ENCODE data around the gene ESF1. TPM values are rescaled to one million over a fixed set of nuclear protein-coding genes. Genes with fewer than 3 reads are reported as not detected.
A peak's percentile ranks its signal among the peaks of the same experiment; 100 is the strongest.

Gene ESF1
- total and polyA plus RNA-seq, 7 donors, result 7.2 to 20.5 (median 14.0) TPM

DNA sequence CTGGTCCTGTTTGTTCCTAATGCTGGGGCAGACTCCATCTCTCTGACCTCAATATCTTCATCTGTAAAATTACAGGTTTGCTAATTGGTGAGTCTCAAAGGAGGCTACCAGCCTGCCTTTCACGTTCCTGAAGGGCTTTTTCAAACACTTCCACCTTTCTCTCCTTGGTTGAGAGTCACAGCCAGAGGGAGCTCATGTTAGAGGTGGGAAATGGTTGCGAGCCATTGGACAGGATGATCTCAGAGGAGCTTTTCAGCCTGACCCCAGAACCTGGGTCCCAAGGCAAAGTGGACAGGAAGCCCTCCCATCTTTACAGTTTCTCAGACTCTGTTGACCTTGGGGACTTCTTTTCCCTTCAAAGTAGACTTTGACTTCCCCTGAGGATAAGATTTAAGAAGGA is 37.7 kb upstream of the ESF1 start:
- WGBS, 2 donors, result 66 to 80% methylated on average over 2 of the region's 2 CpGs
- intact Hi-C loops (cut with DNase I), result loop anchor here (5.0 kb wide), 1 partner anchor 60 kb away; no protein-coding TSS in a partner anchor

DNA sequence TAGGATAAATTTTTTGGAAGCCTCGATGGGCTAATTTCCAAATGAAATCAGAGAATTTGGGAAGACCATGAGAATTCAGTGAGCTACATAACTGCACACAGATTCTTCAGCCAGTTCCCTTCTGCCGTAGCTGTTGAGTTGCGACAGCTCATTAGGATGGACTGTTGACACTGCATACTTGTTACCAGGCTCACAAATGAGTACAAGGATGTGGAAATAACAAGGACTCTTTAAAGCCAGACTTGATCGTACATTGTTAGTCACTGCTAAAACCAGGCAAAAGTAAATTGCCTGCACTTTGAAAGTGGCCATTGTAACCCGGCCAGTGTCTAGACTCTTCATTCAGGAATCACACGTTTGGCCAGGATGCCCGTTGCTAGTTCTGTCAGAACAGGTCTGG is 37.2 kb upstream of the ESF1 start:
- peaks cover 0 to 19% (median 11%) of the 10 kb centered on the region in 4 donors for H3K36me3 ChIP-seq
- no peaks in the 10 kb centered on the region for H3K27me3 ChIP-seq
- TF ChIP-seq POLR2A (IDR thresholded peaks at IDR 0.05) (no peak), POLR2AphosphoS5 (IDR thresholded peaks at IDR 0.05) (no peak), EP300 (IDR thresholded peaks at IDR 0.05) (no peak)
- TF ChIP-seq, protein P1, sequence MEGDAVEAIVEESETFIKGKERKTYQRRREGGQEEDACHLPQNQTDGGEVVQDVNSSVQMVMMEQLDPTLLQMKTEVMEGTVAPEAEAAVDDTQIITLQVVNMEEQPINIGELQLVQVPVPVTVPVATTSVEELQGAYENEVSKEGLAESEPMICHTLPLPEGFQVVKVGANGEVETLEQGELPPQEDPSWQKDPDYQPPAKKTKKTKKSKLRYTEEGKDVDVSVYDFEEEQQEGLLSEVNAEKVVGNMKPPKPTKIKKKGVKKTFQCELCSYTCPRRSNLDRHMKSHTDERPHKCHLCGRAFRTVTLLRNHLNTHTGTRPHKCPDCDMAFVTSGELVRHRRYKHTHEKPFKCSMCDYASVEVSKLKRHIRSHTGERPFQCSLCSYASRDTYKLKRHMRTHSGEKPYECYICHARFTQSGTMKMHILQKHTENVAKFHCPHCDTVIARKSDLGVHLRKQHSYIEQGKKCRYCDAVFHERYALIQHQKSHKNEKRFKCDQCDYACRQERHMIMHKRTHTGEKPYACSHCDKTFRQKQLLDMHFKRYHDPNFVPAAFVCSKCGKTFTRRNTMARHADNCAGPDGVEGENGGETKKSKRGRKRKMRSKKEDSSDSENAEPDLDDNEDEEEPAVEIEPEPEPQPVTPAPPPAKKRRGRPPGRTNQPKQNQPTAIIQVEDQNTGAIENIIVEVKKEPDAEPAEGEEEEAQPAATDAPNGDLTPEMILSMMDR (IDR thresholded peaks at IDR 0.05), result no peak
- H3K4me3 ChIP-seq, result no peak overlapping the region
- peaks cover 0 to 7% (median 2%) of the 10 kb centered on the region in 4 donors for H3K4me1 ChIP-seq
- H3K9me3 ChIP-seq, result no peaks in the 10 kb centered on the region
- WGBS, 2 donors, result 91 to 92% methylated on average over 7 of the region's 7 CpGs
- no peak overlapping the region for H3K27ac ChIP-seq
- intact Hi-C loops (cut with DNase I), result loop anchor here (2.0 to 5.0 kb wide), 2 partner anchors 60 to 129 kb away; no protein-coding TSS in a partner anchor
- DNase-seq, result no peak

More for the DNA sequence above, 37.7 kb upstream of the ESF1 start:
- Histone ChIP-seq H3K4me3 (no peak overlapping the region), H3K4me1 (peaks cover 0 to 7% (median 2%) of the 10 kb centered on the region in 4 donors), H3K27me3 (no peaks in the 10 kb centered on the region), H3K36me3 (peaks cover 0 to 13% (median 6%) of the 10 kb centered on the region in 4 donors), H3K9me3 (no peaks in the 10 kb centered on the region), H3K27ac (no peak overlapping the region)
- TF ChIP-seq, protein P1 (IDR thresholded peaks at IDR 0.05), result no peak
- TF ChIP-seq EP300 (IDR thresholded peaks at IDR 0.05) (no peak), POLR2A (IDR thresholded peaks at IDR 0.05) (no peak), POLR2AphosphoS5 (IDR thresholded peaks at IDR 0.05) (no peak)
- DNase-seq, result no peak

DNA sequence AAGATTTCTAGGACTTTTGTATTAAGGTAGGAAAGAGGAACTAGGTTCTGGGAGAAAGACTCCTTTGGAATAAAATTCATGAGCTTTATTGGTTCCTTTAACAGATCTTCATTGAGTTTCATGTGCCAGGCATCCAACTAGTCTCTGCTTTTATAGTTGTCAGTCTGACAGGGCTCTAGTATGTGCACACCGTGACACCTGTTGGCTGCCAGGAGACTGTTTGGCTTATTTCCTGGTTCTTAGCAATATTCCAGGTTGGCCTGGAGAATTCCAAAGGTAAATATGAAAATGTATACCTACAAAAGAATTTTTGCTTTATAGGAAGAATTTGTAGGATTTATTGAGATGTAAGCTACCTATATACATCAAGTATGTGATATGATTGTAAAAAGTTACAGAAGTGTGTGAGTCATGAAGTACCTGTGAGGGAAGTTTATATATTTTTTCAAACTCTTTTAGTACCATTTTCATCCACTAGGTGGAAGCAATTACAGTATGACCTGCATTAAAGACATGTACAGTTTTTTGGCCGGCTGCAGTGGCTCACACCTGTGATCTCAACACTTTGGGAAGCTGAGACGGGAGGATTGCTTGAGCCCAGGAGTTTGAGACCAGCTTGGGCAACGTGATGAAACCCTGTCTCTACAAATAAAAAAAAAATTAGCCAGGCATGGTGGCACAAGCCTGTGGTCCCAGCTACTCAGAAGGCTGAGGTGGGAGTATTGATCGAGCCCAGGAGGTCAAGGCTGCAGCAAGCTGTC is 35.3 kb upstream of the ESF1 start:
- Histone ChIP-seq H3K9me3 (no peaks in the 10 kb centered on the region), H3K27ac (no peak overlapping the region), H3K27me3 (no peaks in the 10 kb centered on the region), H3K4me3 (no peak overlapping the region), H3K4me1 (peaks cover 0 to 4% (median 0%) of the 10 kb centered on the region in 4 donors), H3K36me3 (peaks cover 0 to 37% (median 21%) of the 10 kb centered on the region in 4 donors)
- 26 to 37% methylated on average over 5 of the region's 5 CpGs for whole genome bisulfite sequencing, 2 donors
- TF ChIP-seq, protein P1 (IDR thresholded peaks at IDR 0.05), result peak; percentile 70 to 73 (median 72)
- TF ChIP-seq POLR2AphosphoS5 (IDR thresholded peaks at IDR 0.05), result peak in 1 of 4 donors; percentile 46
- TF ChIP-seq EP300 (IDR thresholded peaks at IDR 0.05), result no peak
- TF ChIP-seq POLR2A (IDR thresholded peaks at IDR 0.05), result no peak
- intact Hi-C loops (cut with DNase I), result loop anchor here (1.0 to 5.0 kb wide), 3 partner anchors 62 to 234 kb away; no protein-coding TSS in a partner anchor
- peak; percentile 77 for DNase-seq

DNA sequence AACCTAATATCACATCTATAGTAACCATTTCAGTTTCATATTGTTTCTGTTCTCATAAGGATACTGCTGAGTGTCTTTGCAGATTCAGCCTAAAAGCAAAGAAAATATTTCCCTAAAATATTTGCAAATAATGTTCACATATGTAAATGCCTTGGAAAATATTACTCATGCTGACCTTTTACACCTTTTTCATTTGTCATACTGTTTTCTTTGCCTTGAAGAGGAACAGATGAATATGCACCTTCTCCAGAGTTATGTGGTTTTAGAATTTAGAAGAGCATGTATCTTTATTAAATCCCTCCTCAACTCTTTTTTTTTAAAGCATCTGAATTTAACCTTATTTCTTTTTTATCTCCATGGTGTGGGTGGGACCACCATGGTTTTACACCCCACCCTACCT is 32.6 kb upstream of the ESF1 start:
- intact Hi-C loops (cut with DNase I), result no loop called here
- H3K27ac ChIP-seq, result no peak overlapping the region
- TF ChIP-seq EP300 (IDR thresholded peaks at IDR 0.05) (no peak), POLR2AphosphoS5 (IDR thresholded peaks at IDR 0.05) (no peak), POLR2A (IDR thresholded peaks at IDR 0.05) (no peak)
- TF ChIP-seq, protein P1 (IDR thresholded peaks at IDR 0.05), result no peak
- peaks cover 9 to 64% (median 39%) of the 10 kb centered on the region in 4 donors for H3K36me3 ChIP-seq
- no peaks in the 10 kb centered on the region for H3K27me3 ChIP-seq
- no peaks in the 10 kb centered on the region for H3K9me3 ChIP-seq
- peaks cover 0 to 4% (median 0%) of the 10 kb centered on the region in 4 donors for H3K4me1 ChIP-seq
- DNase-seq, result no peak
- H3K4me3 ChIP-seq, result no peak overlapping the region

Data from sigmoid colon (tissue), 7 donors.